H1 (cell line): ENCODE data around the gene RORB. TPM values are rescaled to one million over a fixed set of nuclear protein-coding genes. Genes with fewer than 3 reads are reported as not detected.

ENCODE experiments used
- CBX8 ChIP-seq: fragments of 300-800, 300-1000 bp; sonication (generic); IDR thresholded peaks from 2 replicates; pipeline ENCODE4 v1.7.1; 2016; ENCODE audit warnings: low read depth, low read length, borderline replicate concordance
- CEBPB ChIP-seq: IDR thresholded peaks from 2 replicates; pipeline ENCODE4 v1.6.1; 2012; ENCODE audit warnings: low read depth, low read length
- CHD1 ChIP-seq: IDR thresholded peaks from 2 replicates; pipeline ENCODE4 v1.6.1; 2012; ENCODE audit warnings: low read depth, low read length, improper control_type of control experiment
- MAFK ChIP-seq: IDR thresholded peaks from 2 replicates; pipeline ENCODE4 v1.6.1; 2012; ENCODE audit warnings: low read depth, mild to moderate bottlenecking, improper control_type of control experiment, low read length
- NRF1 ChIP-seq: IDR thresholded peaks from 2 replicates; pipeline ENCODE4 v1.6.1; 2011; ENCODE audit warnings: mild to moderate bottlenecking, low read depth, low read length, improper control_type of control experiment
- polyA plus RNA-seq, 7 experiments: library from polyadenylated mRNA; depleted of rRNA in 3 of 7; stranded (reverse) in 5 of 7; unstranded in 2 of 7; fragments of >200 nt in 5 of 7; fragments of 200-250 nt in 2 of 7; gene quantifications; 1 replicate in 5 of 7; 2 replicates in 1 of 7; 4 replicates in 1 of 7; pipeline versions ENCODE4 v1.2.1 to v1.2.3, GENCODE V29; 2011 to 2013; ENCODE audit warnings: missing spikeins in 2 of 7, mixed read lengths in 2 of 7
- total RNA-seq: library from RNA; stranded (reverse); fragmentation: NEBNext Ultra II Directional; extraction: Animal tissue kit (Norgen Biotek cat#: 25700); gene quantifications from 2 replicates; pipeline ENCODE4 v1.2.1, GENCODE V29; 2021

The RORB gene
- total and polyA plus RNA-seq, 2 of the 8 experiments (the other 6 are each of a cell fraction or from before 2014, with no cell fraction given) = 2.3 to 7.1 TPM

GRCh38 chr9:74496819-74497747, at the start of gene RORB (continued):
- TF ChIP-seq CEBPB = no peak
- TF ChIP-seq NRF1 = no peak
- no peak for TF ChIP-seq MAFK
- no peak for TF ChIP-seq CHD1
- TF ChIP-seq CBX8 = no peak
- TF ChIP-seq, all 59 proteins: peak for 11
